ENCODE results near the gene GYG2. TPM values are rescaled to one million over a fixed set of nuclear protein-coding genes. Genes with fewer than 3 reads are reported as not detected.
A peak's percentile ranks its signal among the peaks of the same experiment; 100 is the strongest.

Gene GYG2
- total and polyA plus RNA-seq, 2 of the 8 experiments (the other 6 are each of a cell fraction or from before 2014, with no cell fraction given), result 52.8 to 65.3 TPM

- WGBS, 2 experiments (ENCODE audit: extremely low coverage in 1 of 2, insufficient coverage in 1 of 2, insufficient read length in 1 of 2, insufficient replicate concordance in 2 of 2, low coverage in 1 of 2, low lambda C conversion rate in 2 of 2, missing lambda C conversion rate in 1 of 2), result 0% methylated on average over 5 of the region's 62 CpGs; no CpG with 5 or more reads in 1 of the 2 experiments
Measured at GRCh38 chrX:2829469-2830246, 928 bp downstream of the GYG2 start.

More at GRCh38 chrX:2829469-2830246, 928 bp downstream of the GYG2 start:
- Histone ChIP-seq H3K79me1 (ENCODE audit: low read depth, low read length) (no peaks in the 10 kb centered on the region), H2AK5ac (ENCODE audit: low read depth, low read length) (no peak overlapping the region), H2BK120ac (replicated peaks; ENCODE audit: low read depth, low read length) (no peak overlapping the region), H3K4me1 (replicated peaks in 1 of 4; ENCODE audit: control insufficient read depth in 3 of 4, insufficient read depth in 4 of 4, low read length in 3 of 4) (peaks cover 0 to 5% (median 1%) of the 10 kb centered on the region in 4 experiments; a peak in 4 of 7 replicates), H4K20me1 (replicated peaks in 1 of 2; ENCODE audit: control insufficient read depth in 1 of 2, insufficient read depth in 2 of 2, low read length in 2 of 2) (no peaks in the 10 kb centered on the region), H3K27ac (ENCODE audit: low read depth, low read length) (no peak overlapping the region), H3K9ac (replicated peaks in 1 of 4; ENCODE audit: extremely low read depth in 1 of 4, low read depth in 3 of 4, low read length in 3 of 4) (no peak overlapping the region), H3K18ac (ENCODE audit: extremely low read depth, low read length) (no peak overlapping the region; the same call in 1 of the 2 replicates), H3K4ac (replicated peaks; ENCODE audit: insufficient read length, low read depth, low read length) (no peak overlapping the region), H3K4me3 (ENCODE audit: extremely low read depth in 1 of 4, insufficient read depth in 2 of 4, low read depth in 3 of 4, low read length in 4 of 4) (peak overlapping the region; percentile 26 to 75 (median 48)), H3K14ac (ENCODE audit: insufficient read length) (no peak overlapping the region), H2AFZ (ENCODE audit: low read length) (no peak overlapping the region), H2BK12ac (ENCODE audit: low read depth, low read length) (no peak overlapping the region), H3K56ac (replicated peaks; ENCODE audit: insufficient read length, low read depth, low read length) (no peak overlapping the region), H3K23me2 (ENCODE audit: low read depth, low read length) (peaks cover 9% of the 10 kb centered on the region; the same call in 1 of the 2 replicates), H3K36me3 (ENCODE audit: control insufficient read depth in 2 of 4, insufficient read depth in 4 of 4, low read length in 3 of 4) (peaks cover 0 to 12% (median 4%) of the 10 kb centered on the region in 4 experiments; a peak in 3 of 8 replicates), H3K23ac (ENCODE audit: insufficient read length) (no peak overlapping the region), H4K91ac (replicated peaks; ENCODE audit: insufficient read length, low read length) (no peak overlapping the region), H3K79me2 (ENCODE audit: control insufficient read depth in 1 of 2, insufficient read depth in 2 of 2, low read length in 2 of 2) (peaks cover 0 to 25% of the 10 kb centered on the region in 2 experiments; a peak in 2 of 4 replicates), H4K5ac (ENCODE audit: insufficient read length, low read depth, low read length) (no peak overlapping the region), H4K8ac (ENCODE audit: extremely low read depth, insufficient read depth, low read length) (no peak overlapping the region; the same call in 1 of the 2 replicates), H3K4me2 (ENCODE audit: insufficient read depth in 1 of 2, low read depth in 2 of 2, low read length in 2 of 2) (peak overlapping the region; percentile 62 to 65), H3K27me3 (replicated peaks in 1 of 4; ENCODE audit: control insufficient read depth in 3 of 4, extremely low read depth in 1 of 4, insufficient read depth in 3 of 4, low read length in 3 of 4) (peaks cover 0 to 4% (median 0%) of the 10 kb centered on the region in 4 experiments; a peak in 2 of 7 replicates), H3K9me3 (ENCODE audit: insufficient read depth in 2 of 2, low read depth in 1 of 2, low read length in 1 of 2) (no peaks in the 10 kb centered on the region), H2BK15ac (ENCODE audit: low read length) (no peak overlapping the region), H2BK5ac (ENCODE audit: low read depth, low read length) (no peak overlapping the region), H2BK20ac (ENCODE audit: low read length) (no peak overlapping the region)
- CTCF ChIA-PET (ENCODE audit: partially characterized antibody), result interaction anchor here (0.8 kb wide), 1 partner anchor 10 kb away, joined by 3 read pairs; no protein-coding TSS in a partner anchor
- FAIRE-seq (no peak), DNase-seq (ENCODE audit: low read depth in 1 of 2, low spot score in 2 of 2) (no peak)
- POLR2A ChIA-PET (ENCODE audit: partially characterized antibody), result interaction anchor here (1.1 kb wide), 1 partner anchor 26 kb away, joined by 3 read pairs; no protein-coding TSS in a partner anchor
- TF ChIP-seq GABPA (IDR thresholded peaks at IDR 0.05; ENCODE audit: borderline replicate concordance, insufficient read depth, low read length) (no peak), ZNF274 (IDR thresholded peaks at IDR 0.05; ENCODE audit: borderline replicate concordance, extremely low read depth, low read length) (no peak)
